ENCODE data around the gene CALN1. TPM values are rescaled to one million over a fixed set of nuclear protein-coding genes. Genes with fewer than 3 reads are reported as not detected.

Gene CALN1
- total and polyA plus RNA-seq, 4 donors: 0.02 to 0.91 (median 0.03) TPM

GRCh38 chr7:71871446-71871845, 540.7 kb downstream of the CALN1 start:
- Histone ChIP-seq H3K9me3 (ENCODE audit: control insufficient read depth in 4 of 4, insufficient read depth in 3 of 4, low read length in 3 of 4) (peaks cover 0 to 7% (median 3%) of the 10 kb centered on the region in 4 donors), H3K36me3 (ENCODE audit: control insufficient read depth in 4 of 4, insufficient read depth in 4 of 4, low read length in 4 of 4) (no peaks in the 10 kb centered on the region), H3K27ac (ENCODE audit: low read depth in 1 of 2, low read length in 1 of 2) (no peak overlapping the region), H3K27me3 (ENCODE audit: control insufficient read depth in 3 of 3, insufficient read depth in 3 of 3, low read length in 2 of 3) (no peaks in the 10 kb centered on the region), H3K4me1 (ENCODE audit: control insufficient read depth in 5 of 5, insufficient read depth in 5 of 5, low read length in 5 of 5) (no peaks in the 10 kb centered on the region), H3K4me3 (no peak overlapping the region), H3K9ac (ENCODE audit: insufficient read depth in 1 of 2, low read length in 2 of 2) (no peak overlapping the region)
- no peak for TF ChIP-seq CTCF (IDR thresholded peaks at IDR 0.05; ENCODE audit: control extremely low read depth, extremely low read depth)
- DNase-seq: no peak
- WGBS, 2 donors: 85 to 88% methylated on average over 4 of the region's 4 CpGs
- ATAC-seq (ENCODE audit: insufficient read depth, low FRiP score): no peak

GRCh38 chr7:71870812-71871211, 541.3 kb downstream of the CALN1 start:
- Histone ChIP-seq H3K4me3 (no peak overlapping the region), H3K9ac (ENCODE audit: insufficient read depth in 1 of 2, low read length in 2 of 2) (no peak overlapping the region), H3K27me3 (ENCODE audit: control insufficient read depth in 3 of 3, insufficient read depth in 3 of 3, low read length in 2 of 3) (no peaks in the 10 kb centered on the region), H3K9me3 (ENCODE audit: control insufficient read depth in 4 of 4, insufficient read depth in 3 of 4, low read length in 3 of 4) (peaks cover 0 to 5% (median 0%) of the 10 kb centered on the region in 4 donors), H3K4me1 (ENCODE audit: control insufficient read depth in 5 of 5, insufficient read depth in 5 of 5, low read length in 5 of 5) (no peaks in the 10 kb centered on the region), H3K27ac (ENCODE audit: low read depth in 1 of 2, low read length in 1 of 2) (no peak overlapping the region), H3K36me3 (ENCODE audit: control insufficient read depth in 4 of 4, insufficient read depth in 4 of 4, low read length in 4 of 4) (no peaks in the 10 kb centered on the region)
- no peak for ATAC-seq (ENCODE audit: insufficient read depth, low FRiP score)
- WGBS, 2 donors: 23 to 42% methylated on average over 2 of the region's 2 CpGs
- no peak for TF ChIP-seq CTCF (IDR thresholded peaks at IDR 0.05; ENCODE audit: control extremely low read depth, extremely low read depth)
- DNase-seq: no peak

- no peak for ATAC-seq (ENCODE audit: insufficient read depth, low FRiP score)
- no peaks in the 10 kb centered on the region for H3K27me3 ChIP-seq (ENCODE audit: control insufficient read depth in 3 of 3, insufficient read depth in 3 of 3, low read length in 2 of 3)
- peaks cover 0 to 5% (median 0%) of the 10 kb centered on the region in 4 donors for H3K9me3 ChIP-seq (ENCODE audit: control insufficient read depth in 4 of 4, insufficient read depth in 3 of 4, low read length in 3 of 4)
- no peak for DNase-seq
- H3K4me3 ChIP-seq: no peak overlapping the region
- H3K27ac ChIP-seq (ENCODE audit: low read depth in 1 of 2, low read length in 1 of 2): no peak overlapping the region
- TF ChIP-seq CTCF (IDR thresholded peaks at IDR 0.05; ENCODE audit: control extremely low read depth, extremely low read depth): no peak
- H3K9ac ChIP-seq (ENCODE audit: insufficient read depth in 1 of 2, low read length in 2 of 2): no peak overlapping the region
- H3K36me3 ChIP-seq (ENCODE audit: control insufficient read depth in 4 of 4, insufficient read depth in 4 of 4, low read length in 4 of 4): no peaks in the 10 kb centered on the region
- H3K4me1 ChIP-seq (ENCODE audit: control insufficient read depth in 5 of 5, insufficient read depth in 5 of 5, low read length in 5 of 5): no peaks in the 10 kb centered on the region
- 22 to 44% methylated on average over 1 of the region's 1 CpG for WGBS, 2 donors
These were observed 543.3 kb downstream of the CALN1 start for GRCh38 chr7:71868797-71869196.

- Histone ChIP-seq H3K4me1 (ENCODE audit: control insufficient read depth in 5 of 5, insufficient read depth in 5 of 5, low read length in 5 of 5) (no peaks in the 10 kb centered on the region), H3K27ac (ENCODE audit: low read depth in 1 of 2, low read length in 1 of 2) (no peak overlapping the region), H3K36me3 (ENCODE audit: control insufficient read depth in 4 of 4, insufficient read depth in 4 of 4, low read length in 4 of 4) (no peaks in the 10 kb centered on the region), H3K9me3 (ENCODE audit: control insufficient read depth in 4 of 4, insufficient read depth in 3 of 4, low read length in 3 of 4) (peaks cover 0 to 5% (median 0%) of the 10 kb centered on the region in 4 donors), H3K27me3 (ENCODE audit: control insufficient read depth in 3 of 3, insufficient read depth in 3 of 3, low read length in 2 of 3) (no peaks in the 10 kb centered on the region), H3K9ac (ENCODE audit: insufficient read depth in 1 of 2, low read length in 2 of 2) (no peak overlapping the region), H3K4me3 (no peak overlapping the region)
- no peak for DNase-seq
- no peak for TF ChIP-seq CTCF (IDR thresholded peaks at IDR 0.05; ENCODE audit: control extremely low read depth, extremely low read depth)
- ATAC-seq (ENCODE audit: insufficient read depth, low FRiP score): no peak
- WGBS, 2 donors: 87 to 94% methylated on average over 8 of the region's 8 CpGs
These were observed 544.5 kb downstream of the CALN1 start for GRCh38 chr7:71867626-71868025.
